GM21360 (cell line): ENCODE results near the gene TMEM132C.
"Not testable (repeated sequence)": the region's sequence is repeated elsewhere in the genome, so short reads cannot be mapped to it uniquely, and the experiment has no call there.

ENCODE experiments used
- ATAC-seq: cut with Tn5 transposase; IDR thresholded peaks from one replicate; pipeline ENCODE4 v1.9.1; 2021; ENCODE audit warnings: mild to moderate bottlenecking, moderate library complexity; ENCODE audit not compliant: unreplicated experiment

TMEM132C gene

DNA sequence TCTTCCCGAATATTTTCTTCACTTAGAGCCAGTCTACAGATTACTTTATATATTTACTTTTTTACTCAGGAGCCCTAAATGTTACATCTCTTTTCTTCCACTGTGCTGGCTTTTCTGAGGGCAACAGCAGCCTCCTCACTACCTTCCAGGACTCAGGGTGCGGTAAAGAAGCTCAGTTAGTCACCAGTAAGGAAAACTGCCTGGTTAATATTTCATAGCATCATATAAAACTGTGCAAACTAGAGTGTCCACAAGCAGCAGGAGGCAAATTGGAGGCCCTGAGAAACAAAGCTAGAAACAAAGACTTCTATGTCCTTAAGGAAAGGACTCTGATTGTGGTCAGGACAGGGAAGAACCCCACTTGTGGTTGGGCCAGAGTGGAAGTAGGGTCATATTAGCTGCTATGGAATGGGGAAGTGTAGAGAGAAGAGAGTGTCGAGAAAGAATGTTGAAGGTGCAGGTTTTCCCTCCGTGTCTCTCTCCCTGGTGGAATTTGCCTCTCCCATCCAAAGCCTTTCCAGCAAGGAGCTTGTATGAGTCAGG is 336.7 kb downstream of the TMEM132C start:
- no peak for ATAC-seq

DNA sequence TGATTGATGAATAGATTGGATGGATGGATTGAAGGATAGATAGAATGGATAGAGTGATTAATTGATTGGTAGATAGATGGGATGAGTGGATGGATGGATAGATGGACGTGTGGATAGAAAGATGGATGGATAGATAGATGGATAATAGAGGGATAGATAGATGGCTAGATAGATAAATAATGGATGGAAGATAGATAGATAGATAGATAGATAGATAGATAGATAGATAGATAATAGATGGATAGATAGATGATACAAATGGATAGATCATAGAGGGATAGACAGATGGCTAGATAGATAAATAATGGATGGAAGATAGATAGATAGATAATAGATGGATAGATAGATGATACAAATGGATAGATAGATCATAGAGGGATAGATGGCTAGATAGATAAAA is 337.2 kb downstream of the TMEM132C start:
- ATAC-seq, result not testable (repeated sequence)

DNA sequence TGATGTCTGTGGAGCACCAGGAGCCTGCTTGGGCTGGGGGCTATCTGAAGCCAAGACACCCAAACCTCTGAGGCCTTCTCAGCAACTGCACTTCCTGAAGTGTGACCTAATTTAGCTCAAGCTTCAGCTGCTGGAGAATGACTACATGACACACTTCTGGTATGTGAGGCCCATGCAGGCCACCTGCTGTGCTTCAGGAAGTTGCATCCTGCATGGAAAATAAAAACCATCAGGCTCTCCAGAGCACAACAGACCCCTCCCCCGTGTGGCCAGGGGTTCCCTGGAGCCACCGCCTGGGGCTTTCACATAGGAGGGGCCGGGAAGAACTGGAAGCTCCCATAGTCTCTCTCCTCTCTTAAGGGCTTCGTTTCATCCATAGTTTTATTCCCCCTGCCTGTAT is 339.1 kb downstream of the TMEM132C start:
- ATAC-seq, result no peak

DNA sequence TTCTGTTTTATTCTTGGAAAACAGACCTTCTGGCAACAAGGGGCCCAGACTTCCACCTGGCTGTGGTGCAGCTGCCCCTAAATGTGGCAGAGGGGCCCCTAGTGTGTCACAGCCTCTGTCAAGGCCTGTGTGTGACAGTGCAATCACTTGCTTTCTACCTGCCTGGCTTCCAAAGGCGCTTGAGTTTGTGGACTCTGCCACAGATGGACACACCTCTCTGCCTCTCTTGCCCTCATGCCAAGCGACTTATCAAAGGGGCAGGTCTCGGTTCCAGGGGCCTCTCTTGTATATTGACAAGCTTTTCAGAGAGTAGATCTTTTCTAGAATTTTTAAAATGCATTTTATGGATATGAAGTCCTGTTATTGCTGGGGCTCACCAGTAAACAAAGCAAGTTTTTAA is 339.6 kb downstream of the TMEM132C start:
- no peak for ATAC-seq

DNA sequence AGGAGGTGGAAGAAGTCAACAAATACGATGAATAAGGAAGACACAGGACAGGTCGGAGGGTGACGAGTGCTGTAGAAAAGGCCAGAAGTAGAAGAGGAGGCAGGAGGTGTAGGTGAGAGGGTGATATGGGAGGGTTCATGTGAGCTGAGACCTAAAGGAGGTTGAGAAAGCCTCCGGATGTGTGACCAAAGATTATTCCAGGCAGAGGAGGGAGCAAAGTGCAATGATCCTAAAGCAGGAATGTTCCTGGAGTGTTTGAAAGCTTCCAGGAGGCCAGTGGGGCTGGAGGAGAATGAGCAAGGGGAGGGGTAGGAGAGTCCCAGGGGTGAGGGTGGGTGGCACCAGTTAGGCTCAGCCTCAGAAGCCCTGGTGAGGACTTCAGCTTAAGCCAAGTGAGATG is 340.0 kb downstream of the TMEM132C start:
- no peak for ATAC-seq

DNA sequence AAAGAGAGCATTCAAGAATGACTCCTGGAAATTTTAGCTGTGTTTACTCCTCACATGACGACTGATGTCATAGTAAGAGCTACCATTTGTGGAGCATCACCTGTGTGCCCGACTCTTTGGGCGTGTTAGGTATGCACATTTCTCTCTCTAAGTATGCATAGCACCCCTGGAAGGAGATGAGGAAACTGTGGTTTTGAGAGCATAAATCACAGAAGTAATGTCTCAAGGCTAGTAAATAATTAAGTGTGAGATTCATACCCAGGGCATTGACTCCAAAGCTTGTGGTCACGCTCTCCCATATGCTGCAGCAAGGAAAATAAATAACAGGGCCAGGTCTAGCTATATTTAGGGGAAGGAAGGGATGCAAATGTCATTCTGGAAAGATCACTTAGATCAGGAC is 340.7 kb downstream of the TMEM132C start:
- no peak for ATAC-seq

DNA sequence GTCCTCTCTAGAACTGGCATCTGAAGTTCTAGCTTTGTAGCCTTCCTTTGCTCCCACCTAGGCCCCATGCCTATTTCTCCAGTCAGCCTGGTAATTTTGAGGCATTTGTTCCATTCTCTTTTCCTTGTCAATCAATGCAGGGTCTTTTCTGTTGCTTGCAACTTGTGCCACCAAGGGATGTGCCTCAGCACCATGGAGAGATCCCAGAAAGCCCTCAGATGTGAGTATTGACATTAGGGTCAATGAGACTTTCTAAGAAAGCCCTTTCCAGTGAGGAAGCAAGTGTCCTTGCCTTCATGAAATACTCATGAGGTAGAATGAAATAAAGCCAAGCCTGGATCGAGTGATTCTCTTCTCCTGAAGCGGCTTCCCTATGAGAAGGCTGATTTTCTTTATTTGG is 342.9 kb downstream of the TMEM132C start:
- ATAC-seq, result no peak

DNA sequence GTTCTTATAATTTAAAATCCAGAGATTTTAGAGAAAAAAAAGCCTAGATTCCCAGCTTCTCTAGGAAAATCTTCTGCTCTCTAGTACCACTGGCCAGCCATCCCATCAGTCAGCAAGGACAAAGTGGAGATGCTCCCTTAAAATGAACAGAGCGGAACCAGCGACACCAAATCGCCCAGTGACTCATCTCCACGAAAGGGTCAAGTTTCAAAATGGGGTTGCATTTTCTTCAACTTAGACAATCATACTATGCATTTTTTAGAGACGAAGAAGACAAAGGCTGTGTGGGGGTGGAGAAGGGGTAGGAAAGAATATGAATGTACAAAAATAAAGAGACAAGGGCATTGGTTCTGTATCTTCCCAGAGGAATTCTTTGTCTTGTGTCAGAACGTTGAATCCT is 344.8 kb downstream of the TMEM132C start:
- ATAC-seq, result no peak

DNA sequence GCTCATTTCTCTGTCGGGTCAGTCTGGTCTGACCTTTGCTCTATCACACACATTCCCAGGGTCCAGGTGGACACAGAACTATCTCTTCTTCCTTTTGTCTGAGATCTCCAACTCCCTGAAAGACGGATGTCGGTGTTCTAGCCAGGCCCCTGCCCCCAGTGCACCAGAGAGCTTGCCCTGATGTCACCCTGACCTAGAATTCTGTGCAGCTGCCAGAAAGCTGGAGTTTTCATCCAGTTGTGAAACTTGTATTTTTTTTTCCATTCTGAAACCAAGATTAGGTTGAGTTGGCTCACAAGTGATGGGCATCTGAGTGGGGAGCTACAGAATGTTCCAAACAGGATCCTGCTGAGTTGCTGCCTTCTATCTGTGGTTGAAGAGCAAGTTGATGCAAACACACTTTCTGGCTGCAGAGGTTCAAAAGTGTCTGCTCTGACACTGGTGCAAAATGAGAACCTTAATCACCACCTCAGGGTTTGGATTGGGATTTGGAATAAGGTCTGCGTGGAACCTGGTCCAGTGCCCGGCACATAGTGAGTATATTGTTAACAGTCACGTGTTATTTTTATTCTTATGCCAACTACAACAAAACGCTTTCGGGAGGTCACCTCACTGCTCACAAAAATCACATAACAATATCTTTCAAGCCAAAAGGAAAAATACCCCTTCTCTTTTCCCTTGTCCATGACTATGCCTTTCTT is 345.3 kb downstream of the TMEM132C start:
- no peak for ATAC-seq

DNA sequence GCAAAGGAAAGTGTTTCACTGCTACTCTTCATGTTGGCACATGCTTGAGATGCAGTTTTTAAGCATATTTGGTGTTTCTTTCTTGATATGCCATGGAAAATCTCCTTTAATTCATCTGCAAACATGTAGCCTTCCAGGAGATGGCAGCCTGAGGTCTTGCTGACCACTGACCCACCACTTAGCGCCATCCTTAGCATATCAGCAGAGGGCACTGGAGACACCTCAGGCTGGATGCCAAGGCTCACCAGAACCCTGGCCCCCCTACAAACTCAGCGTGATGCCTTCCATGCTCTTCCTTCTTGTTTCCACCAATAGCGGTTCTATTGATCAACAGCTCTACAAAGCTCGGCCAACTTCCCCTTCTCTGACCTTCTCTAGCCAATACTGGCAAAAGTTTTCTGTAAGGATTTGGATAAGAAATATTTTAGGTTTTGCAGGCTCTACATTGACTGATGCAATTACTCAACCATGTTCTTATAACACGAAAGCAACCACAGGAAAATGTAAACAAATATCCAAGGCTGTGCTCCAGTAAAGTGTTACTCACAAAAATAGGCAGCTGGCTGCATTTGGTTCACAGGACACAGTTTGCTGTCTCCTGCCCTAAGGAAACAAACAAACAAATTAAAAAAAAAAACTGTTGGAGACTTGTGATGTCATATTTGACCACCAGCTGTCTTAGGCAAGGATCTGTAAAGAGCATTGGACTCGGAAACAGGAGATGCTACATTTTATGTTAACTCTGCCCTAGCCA is 347.0 kb downstream of the TMEM132C start:
- no peak for ATAC-seq

DNA sequence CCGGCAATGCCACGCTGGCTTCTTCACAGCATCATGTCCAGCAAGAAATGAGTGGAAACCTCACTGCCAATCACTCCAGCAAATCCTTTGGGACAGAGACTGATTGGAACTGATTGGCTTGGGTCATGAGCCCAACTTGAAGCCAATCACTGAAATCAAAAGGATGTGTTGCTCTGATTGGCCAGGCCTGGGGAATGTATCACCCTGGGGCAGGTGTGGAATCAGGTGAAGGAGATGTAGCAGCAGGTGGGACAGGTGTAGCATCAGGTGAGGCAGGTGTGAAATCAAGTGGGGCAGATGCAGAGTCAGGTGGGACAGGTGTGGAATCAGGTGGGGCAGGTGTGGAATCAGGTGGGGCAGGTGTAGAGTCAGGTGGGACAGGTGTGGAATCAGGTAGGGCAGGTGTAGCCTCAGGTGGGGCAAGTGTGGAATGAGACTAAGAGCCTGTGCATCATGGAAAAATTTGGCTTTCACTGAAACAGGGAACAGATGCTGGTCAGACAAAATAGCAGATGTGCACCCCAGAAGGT is 350.4 kb downstream of the TMEM132C start:
- no peak for ATAC-seq

DNA sequence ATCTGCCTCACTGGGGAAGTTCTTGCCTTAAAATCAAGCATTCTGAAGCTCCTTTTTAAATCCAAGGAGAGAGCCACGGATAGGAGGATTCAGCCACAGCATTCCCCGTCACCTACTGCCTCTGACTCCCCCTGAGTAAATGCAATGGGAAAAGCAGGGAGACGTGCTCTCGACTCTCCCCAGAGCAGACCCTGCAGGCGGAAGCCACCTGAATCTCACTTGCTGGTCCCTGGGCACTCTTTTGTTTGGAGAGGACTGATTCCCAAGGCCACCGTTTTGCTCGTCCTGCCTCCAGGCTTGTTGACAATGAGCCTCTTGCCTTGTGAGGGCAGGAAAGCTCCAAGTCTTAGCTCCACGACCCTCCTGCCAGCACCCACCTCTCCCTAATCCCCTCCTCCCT is 352.3 kb downstream of the TMEM132C start:
- ATAC-seq, result no peak

DNA sequence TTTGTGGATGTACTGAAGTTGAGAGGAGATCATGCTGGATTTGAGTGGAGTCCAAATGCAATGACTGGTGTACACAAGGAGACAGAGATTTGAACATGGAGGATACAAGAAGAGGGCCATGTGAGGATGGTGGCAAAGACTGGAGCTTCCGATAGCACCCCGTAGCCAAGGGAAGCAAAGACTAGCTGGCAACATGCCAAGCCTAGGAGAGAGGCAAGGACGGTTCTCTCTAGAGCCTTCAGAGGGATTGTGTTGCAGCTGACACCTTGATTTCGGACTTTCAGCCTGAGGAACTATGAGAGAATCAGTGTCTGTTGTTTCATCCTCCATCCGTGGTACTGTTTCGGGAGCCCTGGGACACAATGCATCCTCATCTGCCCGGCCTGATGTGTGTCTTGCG is 354.3 kb downstream of the TMEM132C start:
- no peak for ATAC-seq

DNA sequence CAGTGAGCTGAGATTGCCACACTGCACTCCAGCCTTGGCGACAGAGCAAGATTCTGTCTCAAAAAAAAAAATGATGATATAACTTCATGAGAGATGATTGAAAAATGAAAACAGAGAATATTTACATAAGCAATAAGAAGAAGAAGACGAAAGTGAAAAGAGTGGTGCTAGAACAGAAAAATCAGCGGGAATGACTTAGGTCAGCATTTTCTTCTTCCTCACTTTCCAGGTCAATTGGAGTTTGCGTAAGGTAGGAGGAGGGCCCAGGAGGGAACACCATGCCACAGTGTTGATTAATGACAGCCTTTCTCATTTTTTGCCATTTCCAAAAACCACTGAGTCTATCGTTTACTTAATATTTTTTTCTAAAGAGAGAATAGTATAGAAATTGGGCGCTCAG is 356.8 kb downstream of the TMEM132C start:
- no peak for ATAC-seq

DNA sequence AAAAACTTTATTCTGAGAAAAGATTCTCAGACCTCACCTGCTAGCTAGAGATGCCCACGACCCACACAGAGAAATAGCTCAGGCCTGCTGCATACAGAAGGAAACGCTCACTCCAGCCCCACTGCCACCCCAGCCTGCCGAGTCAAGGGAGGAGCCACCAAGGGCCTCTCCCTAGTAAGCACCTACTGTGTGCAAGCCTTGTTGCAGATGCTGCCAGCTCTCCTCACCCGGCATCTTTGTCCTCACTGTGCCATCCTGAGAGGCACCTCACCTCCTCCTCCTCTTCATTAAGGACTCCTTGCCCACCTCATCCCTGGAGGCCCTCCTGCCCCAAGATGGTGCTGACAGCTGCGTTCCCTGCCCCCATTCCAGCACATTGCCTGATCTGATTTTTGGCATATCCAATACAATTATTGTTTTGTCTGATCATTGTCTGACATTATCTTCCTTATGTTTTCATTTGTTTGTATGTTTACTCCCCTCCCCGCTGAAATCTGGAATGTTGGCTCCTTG is 359.9 kb downstream of the TMEM132C start:
- ATAC-seq, result no peak

DNA sequence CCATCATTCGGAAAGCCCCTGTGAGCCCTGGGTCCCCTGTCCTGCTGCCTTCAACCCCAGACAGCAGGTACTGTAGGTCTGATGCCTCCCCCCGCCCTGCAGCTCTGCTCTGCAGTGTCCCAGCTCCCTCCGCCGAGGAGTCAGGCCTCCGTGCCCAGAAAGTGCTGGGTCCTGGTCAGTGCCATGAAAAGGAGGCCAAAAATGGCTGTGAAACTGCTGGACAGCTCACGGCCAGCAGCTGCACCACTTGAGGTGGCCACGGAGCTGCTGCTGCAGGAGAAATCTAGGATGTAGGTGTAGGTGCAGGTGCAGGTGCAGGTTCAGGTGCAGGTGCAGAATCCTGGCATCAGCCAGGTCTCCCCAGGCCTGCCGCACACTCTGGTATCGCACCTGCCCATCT is 360.7 kb downstream of the TMEM132C start:
- no peak for ATAC-seq

DNA sequence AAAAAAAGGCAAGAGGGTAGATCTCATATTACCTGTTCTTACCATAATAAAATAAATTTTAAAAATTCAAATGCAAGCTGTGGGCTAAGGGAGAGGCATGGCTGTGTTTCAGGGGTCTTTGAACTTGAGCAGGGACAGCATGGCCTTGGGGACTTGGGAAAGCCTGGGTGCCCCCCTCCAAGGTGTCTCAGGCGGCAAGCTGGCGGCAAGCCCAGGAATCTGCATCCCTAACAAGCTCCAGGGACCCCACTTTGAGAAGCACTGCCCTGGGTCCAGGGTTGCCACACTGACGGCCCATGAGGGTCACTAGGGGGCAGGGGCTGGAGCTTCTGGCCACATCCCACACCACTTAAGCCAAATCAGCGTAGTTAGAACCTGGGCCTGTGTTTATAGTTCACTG is 363.0 kb downstream of the TMEM132C start:
- ATAC-seq, result no peak

DNA sequence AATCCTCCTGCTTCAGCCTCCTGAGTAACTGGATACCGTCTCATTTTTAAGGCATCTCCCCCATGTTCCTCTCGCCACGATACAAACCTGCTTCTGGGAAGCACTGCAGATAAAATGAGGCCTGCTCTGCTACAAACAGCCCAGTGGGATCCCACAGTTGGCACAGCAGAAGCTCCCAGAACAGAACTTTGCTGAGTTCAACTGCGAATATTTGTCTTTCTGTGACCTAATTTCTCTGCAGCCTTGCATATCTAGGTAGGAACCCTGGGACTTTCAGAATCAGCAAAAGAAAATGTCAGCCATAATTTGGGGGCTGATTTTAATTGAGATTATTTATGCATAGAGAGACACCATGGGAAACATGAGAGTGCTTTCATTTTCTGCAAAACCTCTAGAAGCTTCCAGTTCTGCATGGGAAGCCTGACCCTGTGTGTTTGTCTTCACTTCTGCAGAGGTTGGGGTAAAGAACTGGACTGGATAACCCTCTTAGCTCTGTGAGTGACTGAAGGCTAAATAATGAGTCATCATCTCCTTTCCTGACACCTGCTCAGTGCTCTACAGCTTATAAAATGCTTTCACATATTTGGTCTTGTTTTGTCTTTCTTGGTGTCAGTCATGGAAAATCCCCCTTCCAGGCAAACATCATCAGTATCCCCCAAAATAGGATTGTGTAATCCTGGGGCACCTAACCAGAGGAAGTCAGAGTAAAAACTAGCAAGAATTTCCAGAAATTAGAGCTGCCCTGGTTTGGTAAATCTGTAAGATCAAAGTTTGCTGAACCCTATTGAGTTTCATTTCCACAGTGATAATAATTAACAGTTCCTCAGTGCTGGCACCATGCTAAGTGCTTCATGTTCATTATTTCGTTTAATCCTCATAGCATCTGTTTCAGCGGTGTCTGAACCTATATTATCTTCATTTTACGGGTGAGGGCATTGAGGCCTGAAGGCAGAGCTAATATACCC is 371.0 kb downstream of the TMEM132C start:
- ATAC-seq, result peak; percentile 89

DNA sequence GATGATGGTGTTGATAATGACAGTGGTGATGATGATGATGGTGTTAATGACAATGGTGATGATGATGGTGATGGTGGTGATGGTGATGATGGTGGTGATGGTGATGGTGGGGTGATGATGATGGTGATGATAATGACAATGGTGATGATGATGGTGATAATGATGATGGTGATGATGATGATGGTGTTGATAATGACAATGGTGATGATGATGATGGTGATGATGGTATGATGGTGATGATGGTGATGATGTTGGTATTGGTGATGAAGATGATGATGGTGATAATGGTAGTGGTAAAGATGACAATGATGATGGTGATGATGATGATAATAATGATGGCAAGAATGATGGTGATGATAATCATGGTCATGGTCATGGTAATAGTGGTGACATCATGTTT is 372.1 kb downstream of the TMEM132C start:
- ATAC-seq, result no peak

DNA sequence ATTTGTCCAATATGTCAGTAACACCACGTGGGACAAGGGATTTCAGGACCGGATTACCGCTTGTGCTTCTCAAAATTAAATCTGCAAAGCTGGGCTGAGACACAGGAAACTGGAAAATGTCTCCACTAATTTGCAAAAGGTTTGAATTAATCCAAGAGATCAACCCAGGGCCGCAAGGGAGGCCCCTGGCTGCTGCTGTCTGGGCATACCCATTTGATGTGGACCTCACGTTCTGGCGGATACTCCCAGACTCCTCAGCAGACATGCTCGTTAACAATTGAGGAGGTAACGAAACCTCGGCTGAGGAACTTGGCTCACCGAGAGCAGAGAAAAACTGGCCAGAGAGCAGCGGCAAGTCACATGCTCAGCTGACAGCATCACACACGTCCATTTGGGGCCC is 376.2 kb downstream of the TMEM132C start:
- no peak for ATAC-seq
